GM19455 (cell line): ENCODE results near the gene PRKAG1.
A peak's percentile ranks its signal among the peaks of the same experiment; 100 is the strongest.

Experiments
- ATAC-seq: cut with Tn5 transposase; IDR thresholded peaks from one replicate; pipeline ENCODE4 v1.9.1; 2021; ENCODE audit not compliant: unreplicated experiment

Gene PRKAG1

GRCh38 chr12:48985901-48986300 lies 32.7 kb downstream of the PRKAG1 start:
- no peak for ATAC-seq

GRCh38 chr12:48985475-48985897 lies 33.1 kb downstream of the PRKAG1 start:
- no peak for ATAC-seq

- no peak for ATAC-seq
Measured at GRCh38 chr12:48982397-48983080, 36.0 kb downstream of the PRKAG1 start.

- ATAC-seq, result no peak
Measured at GRCh38 chr12:48981757-48982157, 36.8 kb downstream of the PRKAG1 start.

GRCh38 chr12:48980953-48981756 lies 37.4 kb downstream of the PRKAG1 start:
- ATAC-seq, result no peak

- ATAC-seq, result no peak
Measured at GRCh38 chr12:48980389-48980952, 38.1 kb downstream of the PRKAG1 start.

- no peak for ATAC-seq
Measured at GRCh38 chr12:48979602-48980388, 38.8 kb downstream of the PRKAG1 start.

- no peak for ATAC-seq
Measured at GRCh38 chr12:48978741-48979601, 39.6 kb downstream of the PRKAG1 start.

- peak; percentile 11 for ATAC-seq
Measured at GRCh38 chr12:48978291-48978740, 40.3 kb downstream of the PRKAG1 start, which contains the start of gene WNT1. TSS of gene WNT1 (plus strand) at chr12:48978322. CDS start at chr12:48978651, 329 bp downstream.

- ATAC-seq, result peak; percentile 53
Measured at GRCh38 chr12:48977290-48978281, 41.0 kb downstream of the PRKAG1 start.

GRCh38 chr12:48973941-48974673 lies 44.5 kb downstream of the PRKAG1 start:
- ATAC-seq, result no peak

GRCh38 chr12:48973531-48973930 lies 45.0 kb downstream of the PRKAG1 start:
- ATAC-seq, result no peak

GRCh38 chr12:48972952-48973483 lies 45.6 kb downstream of the PRKAG1 start:
- no peak for ATAC-seq

- ATAC-seq, result no peak
Measured at GRCh38 chr12:48972213-48972951, 46.2 kb downstream of the PRKAG1 start.

- no peak for ATAC-seq
Measured at GRCh38 chr12:48970702-48971334, 47.8 kb downstream of the PRKAG1 start.

GRCh38 chr12:48969833-48970701 lies 48.5 kb downstream of the PRKAG1 start:
- ATAC-seq, result no peak
